Measurements from ENCODE around the gene SOX13.
A peak's percentile ranks its signal among the peaks of the same experiment; 100 is the strongest.
"Not testable (repeated sequence)": the region's sequence is repeated elsewhere in the genome, so short reads cannot be mapped to it uniquely, and the experiment has no call there.

The SOX13 gene

DNA sequence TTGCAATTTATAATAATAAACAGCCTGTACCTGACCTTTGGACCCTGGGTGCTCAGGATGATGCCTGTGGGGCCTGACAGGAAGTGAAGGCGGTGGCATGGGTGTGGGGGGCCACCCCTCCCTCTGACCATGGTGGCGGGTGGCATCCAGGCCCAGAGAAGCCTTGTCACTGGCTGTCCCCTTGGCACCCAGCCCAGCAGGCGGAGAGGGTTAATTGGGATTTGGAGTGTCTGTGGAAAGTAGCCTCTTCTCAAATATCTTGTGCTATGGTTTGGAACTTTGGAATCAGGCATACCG is 20.5 kb downstream of the SOX13 start:
- TF ChIP-seq, protein P1, sequence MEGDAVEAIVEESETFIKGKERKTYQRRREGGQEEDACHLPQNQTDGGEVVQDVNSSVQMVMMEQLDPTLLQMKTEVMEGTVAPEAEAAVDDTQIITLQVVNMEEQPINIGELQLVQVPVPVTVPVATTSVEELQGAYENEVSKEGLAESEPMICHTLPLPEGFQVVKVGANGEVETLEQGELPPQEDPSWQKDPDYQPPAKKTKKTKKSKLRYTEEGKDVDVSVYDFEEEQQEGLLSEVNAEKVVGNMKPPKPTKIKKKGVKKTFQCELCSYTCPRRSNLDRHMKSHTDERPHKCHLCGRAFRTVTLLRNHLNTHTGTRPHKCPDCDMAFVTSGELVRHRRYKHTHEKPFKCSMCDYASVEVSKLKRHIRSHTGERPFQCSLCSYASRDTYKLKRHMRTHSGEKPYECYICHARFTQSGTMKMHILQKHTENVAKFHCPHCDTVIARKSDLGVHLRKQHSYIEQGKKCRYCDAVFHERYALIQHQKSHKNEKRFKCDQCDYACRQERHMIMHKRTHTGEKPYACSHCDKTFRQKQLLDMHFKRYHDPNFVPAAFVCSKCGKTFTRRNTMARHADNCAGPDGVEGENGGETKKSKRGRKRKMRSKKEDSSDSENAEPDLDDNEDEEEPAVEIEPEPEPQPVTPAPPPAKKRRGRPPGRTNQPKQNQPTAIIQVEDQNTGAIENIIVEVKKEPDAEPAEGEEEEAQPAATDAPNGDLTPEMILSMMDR (IDR thresholded peaks at IDR 0.05): no peak
- no peak for TF ChIP-seq ZFX (IDR thresholded peaks at IDR 0.05; ENCODE audit: borderline replicate concordance)
- peak overlapping the region; percentile 26 for H3K27ac ChIP-seq

DNA sequence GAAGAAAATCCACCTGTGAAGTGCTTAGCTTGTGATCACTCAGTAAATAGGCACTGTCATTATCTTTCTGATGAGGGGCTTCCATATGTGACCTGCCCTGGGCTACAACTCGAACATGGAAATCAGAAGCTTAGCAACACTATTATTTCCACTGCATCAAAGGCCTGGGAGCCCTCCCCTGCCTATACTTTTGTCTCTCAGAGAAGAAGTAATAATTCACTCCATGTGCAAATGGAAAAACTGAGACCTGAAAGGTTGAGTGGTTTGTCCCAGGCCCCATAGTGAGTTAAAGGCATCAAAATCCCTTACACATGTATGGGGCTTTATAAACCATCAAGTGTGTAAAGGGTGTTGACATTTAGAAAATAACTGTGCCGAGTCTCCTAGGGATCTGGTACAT is 20.9 kb downstream of the SOX13 start:
- H3K27ac ChIP-seq: peak overlapping the region; percentile 26
- no peak for TF ChIP-seq ZFX (IDR thresholded peaks at IDR 0.05; ENCODE audit: borderline replicate concordance)
- TF ChIP-seq, protein P1 (IDR thresholded peaks at IDR 0.05): no peak

DNA sequence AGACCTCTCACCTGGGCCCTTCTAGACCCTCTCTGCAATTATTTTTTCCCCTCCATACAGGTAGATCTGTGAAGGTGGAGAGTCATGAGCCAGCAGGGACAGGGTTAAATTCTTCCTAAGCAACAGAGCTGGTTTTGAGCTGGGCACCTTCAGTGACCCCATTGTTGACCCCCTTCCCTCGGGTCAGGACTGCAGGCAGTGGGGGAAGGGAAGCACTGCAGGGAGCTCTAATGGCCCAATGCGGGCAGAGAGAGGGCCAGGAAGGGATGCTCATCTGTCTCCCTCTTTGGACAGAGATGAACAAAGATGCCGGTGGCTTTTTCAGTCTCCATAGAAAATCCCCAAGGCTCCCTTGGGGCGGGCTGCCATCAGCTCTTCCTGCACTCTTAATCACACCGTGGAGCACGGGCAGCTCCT is 21.4 kb downstream of the SOX13 start:
- TF ChIP-seq, protein P1 (IDR thresholded peaks at IDR 0.05): no peak
- no peak for TF ChIP-seq ZFX (IDR thresholded peaks at IDR 0.05; ENCODE audit: borderline replicate concordance)
- H3K27ac ChIP-seq: no peak overlapping the region

DNA sequence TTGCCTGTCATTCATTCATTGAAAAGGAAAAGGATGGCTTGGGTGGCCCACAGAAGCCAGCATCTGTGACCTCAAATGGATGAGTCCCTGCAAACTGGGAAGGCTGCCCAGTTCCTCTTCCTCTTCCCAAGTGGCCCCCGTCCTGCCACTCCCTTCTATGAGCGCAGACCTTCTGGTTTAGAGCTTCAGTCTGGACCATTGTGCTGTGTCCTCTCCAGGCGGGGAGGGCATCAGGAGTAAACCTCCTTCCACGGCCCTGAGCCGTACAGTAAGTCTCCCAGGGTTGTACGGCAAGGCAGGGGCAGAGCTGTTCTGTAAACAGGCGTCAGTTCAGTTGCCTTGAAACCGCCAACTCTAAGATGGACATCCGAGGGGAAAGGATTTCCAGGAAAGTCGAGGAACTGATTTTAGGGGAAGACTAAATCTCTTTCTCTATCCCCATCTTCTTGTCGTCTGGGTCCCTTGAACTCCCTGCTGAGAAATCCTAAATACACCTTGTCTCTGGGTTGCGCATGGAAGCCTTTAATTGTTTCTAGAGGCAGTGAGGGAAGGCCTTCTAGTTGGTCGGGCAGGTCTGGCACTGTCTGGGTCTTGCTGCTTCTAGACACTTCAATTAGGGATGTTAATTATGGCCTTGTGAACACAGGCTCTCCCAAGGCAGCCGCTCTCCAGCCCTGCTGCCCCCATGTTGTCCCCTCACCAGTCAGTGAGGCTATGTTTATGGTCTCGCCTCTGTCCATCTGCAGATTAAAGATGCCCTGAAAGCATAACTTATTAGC is 22.1 kb downstream of the SOX13 start:
- H3K27ac ChIP-seq: no peak overlapping the region
- TF ChIP-seq ZFX (IDR thresholded peaks at IDR 0.05; ENCODE audit: borderline replicate concordance): no peak

DNA sequence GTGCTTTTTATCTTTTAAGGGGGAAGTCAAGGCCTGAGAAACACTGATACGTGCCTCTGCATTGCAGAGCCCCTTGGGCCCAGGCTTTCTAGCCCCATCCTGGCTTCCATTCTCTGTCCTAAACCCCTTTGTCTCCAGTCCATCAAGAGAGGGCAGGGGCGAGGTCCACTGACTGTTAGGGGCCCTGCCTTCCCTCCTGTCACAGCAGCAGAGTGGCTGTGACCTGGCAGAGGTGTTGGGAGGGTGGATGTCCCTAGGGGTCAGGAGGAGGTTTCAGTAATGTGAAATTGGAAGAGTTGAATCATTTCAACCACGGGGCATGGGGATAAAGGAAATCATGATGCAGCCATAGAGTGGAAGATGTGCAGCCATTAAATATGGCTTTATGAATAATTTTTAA is 24.0 kb downstream of the SOX13 start:
- TF ChIP-seq, protein P1 (IDR thresholded peaks at IDR 0.05): no peak
- TF ChIP-seq ZFX (IDR thresholded peaks at IDR 0.05; ENCODE audit: borderline replicate concordance): no peak
- H3K27ac ChIP-seq: no peak overlapping the region

DNA sequence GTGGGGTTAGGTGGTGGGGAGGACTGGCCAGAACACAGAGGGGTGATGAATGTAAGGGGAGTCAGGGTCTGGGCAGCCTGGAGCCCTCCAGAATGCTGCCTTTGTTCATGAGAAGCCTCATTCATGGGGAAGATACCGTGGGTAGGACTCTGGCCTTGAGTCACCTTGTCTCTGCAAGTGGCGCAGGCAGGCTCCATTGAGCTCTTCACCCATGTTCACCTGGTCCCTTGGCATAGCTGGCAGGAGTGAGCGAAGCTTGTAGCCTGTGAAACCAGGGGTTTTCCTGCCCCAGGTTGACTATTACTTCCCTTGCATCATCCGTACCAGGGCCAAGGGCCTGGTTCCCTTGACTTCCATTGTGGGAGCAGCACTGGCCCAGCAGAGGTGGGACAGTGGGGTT is 25.8 kb downstream of the SOX13 start:
- TF ChIP-seq, protein P1 (IDR thresholded peaks at IDR 0.05): no peak
- TF ChIP-seq ZFX (IDR thresholded peaks at IDR 0.05; ENCODE audit: borderline replicate concordance): no peak
- no peak overlapping the region for H3K27ac ChIP-seq

DNA sequence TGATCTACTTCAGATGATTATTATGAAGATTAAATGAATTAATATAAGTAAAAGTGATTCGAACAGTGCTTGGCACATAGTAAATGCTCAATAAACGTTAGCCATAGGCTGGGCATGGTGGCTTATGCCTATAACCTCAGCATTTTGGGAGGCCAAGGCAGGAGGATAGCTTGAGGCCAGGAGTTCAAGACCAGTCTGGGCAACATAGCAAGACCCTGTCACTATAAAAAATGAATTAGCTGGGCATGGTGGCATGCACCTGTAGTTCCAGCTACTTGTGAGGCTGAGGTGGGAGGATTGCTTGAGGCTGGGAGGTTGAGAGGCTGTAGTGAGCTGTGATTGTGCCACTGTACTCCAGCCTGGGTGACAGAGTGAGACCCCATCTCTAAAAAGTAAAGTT is 26.8 kb downstream of the SOX13 start:
- H3K27ac ChIP-seq: not testable (repeated sequence)

DNA sequence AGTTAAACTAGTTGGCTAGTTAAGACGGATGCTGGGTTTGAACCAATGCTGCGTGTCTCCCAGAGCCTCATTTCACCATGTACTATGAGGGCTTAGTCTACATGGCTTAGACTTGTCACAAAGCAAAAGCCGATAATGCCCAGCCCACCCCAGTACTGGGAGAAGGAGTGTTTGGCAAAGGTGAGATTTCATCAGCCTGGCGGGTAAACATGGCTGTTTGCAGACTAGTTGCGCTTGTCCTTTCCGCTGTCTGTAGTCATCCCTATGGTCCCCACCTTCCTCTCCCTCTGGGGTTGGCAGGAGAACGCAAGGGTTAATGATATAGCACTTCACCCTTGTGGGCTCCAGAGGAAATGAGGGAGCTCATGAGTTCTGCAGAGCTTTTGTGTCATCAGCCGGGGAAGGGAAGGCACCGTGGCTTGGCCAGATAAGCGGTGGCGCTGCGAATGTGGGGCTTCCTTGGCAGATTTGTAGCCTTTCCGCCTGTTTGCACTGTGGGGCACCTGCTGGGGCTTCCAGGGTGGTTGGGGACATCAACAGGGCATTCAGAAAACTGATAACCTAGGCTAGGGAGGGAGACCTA is 29.2 kb downstream of the SOX13 start:
- H3K27ac ChIP-seq: no peak overlapping the region
- no peak for TF ChIP-seq ZFX (IDR thresholded peaks at IDR 0.05; ENCODE audit: borderline replicate concordance)
- TF ChIP-seq, protein P1 (IDR thresholded peaks at IDR 0.05): no peak
